ENCODE results near the gene S100G. TPM values are rescaled to one million over a fixed set of nuclear protein-coding genes. Genes with fewer than 3 reads are reported as not detected.

The S100G gene
- polyA plus RNA-seq, 3 donors, result not detected

DNA sequence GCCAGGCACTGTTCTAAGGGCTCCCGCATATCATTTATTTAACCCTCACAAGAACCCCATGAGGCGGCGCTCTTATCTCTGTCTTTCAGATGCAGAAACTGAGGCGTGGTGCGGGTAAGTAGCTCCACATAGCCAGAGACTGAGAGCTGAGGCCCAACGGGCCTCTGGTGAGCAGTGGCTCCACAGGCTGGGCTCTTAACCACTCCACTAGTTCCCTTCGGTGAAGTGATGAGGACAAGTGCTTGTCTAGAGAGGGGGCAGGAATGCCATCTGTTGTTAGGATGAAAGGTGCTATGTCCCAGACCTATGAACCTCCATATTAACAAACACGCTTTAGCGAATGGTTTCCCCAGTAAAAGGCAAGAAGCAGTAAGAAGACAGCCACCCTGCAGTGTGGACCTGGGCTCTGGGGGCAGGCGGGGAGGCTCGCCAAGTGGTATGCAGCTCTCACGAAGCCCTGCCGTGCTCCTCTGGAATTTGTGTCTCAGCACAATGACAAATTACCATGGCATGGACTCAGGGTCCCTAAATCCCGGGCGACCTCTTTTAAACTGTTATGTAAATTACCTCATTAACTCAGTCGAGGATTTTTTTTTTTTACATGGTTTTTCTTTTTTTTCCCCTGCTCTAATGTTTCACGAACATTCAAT is 20.9 kb upstream of the S100G start:
- intact Hi-C loops (cut with micrococcal nuclease), result no loop called here
- Histone ChIP-seq H4K20me1 (ENCODE audit: insufficient read depth, low read length) (no peaks in the 10 kb centered on the region), H3K27ac (ENCODE audit: low read depth in 1 of 2, low read length in 2 of 2) (no peak overlapping the region), H3K79me2 (ENCODE audit: insufficient read depth, low read length) (no peaks in the 10 kb centered on the region), H3K4me2 (replicated peaks; ENCODE audit: extremely low read depth, low read length, poor library complexity, severe bottlenecking) (no peak overlapping the region), H3K9ac (ENCODE audit: insufficient read depth, low read length, poor library complexity, severe bottlenecking) (no peak overlapping the region), H3K9me3 (replicated peaks in 1 of 2; ENCODE audit: control insufficient read depth in 1 of 2, insufficient read depth in 1 of 2, low read length in 2 of 2) (no peaks in the 10 kb centered on the region), H2AFZ (ENCODE audit: insufficient read depth, low read depth, low read length, poor library complexity, severe bottlenecking) (no peak overlapping the region), H3K27me3 (ENCODE audit: control insufficient read depth in 2 of 2, insufficient read depth in 2 of 2, low read length in 2 of 2) (peaks cover 0 to 3% of the 10 kb centered on the region in 2 donors), H3K4me1 (ENCODE audit: control insufficient read depth in 1 of 2, insufficient read depth in 2 of 2, low read length in 2 of 2) (no peaks in the 10 kb centered on the region), H3K4me3 (replicated peaks in 1 of 3; ENCODE audit: low read depth in 2 of 3, low read length in 3 of 3) (no peak overlapping the region), H3K36me3 (replicated peaks in 1 of 2; ENCODE audit: control insufficient read depth in 1 of 2, insufficient read depth in 2 of 2, low read length in 2 of 2) (no peaks in the 10 kb centered on the region)
- H3K27ac Mint-ChIP-seq, result no peak overlapping the region
- H3K4me3 Mint-ChIP-seq, result no peak overlapping the region
- 97% methylated on average over 7 of the region's 17 CpGs for WGBS (ENCODE audit: insufficient coverage)
- no peaks in the 10 kb centered on the region for H3K4me1 Mint-ChIP-seq
- DNase-seq, result no peak
- peaks cover 0 to 2% (median 0%) of the 10 kb centered on the region in 7 donors for H3K9me3 Mint-ChIP-seq
- TF ChIP-seq, protein P1, sequence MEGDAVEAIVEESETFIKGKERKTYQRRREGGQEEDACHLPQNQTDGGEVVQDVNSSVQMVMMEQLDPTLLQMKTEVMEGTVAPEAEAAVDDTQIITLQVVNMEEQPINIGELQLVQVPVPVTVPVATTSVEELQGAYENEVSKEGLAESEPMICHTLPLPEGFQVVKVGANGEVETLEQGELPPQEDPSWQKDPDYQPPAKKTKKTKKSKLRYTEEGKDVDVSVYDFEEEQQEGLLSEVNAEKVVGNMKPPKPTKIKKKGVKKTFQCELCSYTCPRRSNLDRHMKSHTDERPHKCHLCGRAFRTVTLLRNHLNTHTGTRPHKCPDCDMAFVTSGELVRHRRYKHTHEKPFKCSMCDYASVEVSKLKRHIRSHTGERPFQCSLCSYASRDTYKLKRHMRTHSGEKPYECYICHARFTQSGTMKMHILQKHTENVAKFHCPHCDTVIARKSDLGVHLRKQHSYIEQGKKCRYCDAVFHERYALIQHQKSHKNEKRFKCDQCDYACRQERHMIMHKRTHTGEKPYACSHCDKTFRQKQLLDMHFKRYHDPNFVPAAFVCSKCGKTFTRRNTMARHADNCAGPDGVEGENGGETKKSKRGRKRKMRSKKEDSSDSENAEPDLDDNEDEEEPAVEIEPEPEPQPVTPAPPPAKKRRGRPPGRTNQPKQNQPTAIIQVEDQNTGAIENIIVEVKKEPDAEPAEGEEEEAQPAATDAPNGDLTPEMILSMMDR (IDR thresholded peaks at IDR 0.05), result no peak
- peaks cover 3 to 9% of the 10 kb centered on the region in 2 donors for H3K36me3 Mint-ChIP-seq
- H3K27me3 Mint-ChIP-seq (ENCODE audit: low read depth in 3 of 3), result peaks cover 0 to 20% (median 0%) of the 10 kb centered on the region in 3 donors

DNA sequence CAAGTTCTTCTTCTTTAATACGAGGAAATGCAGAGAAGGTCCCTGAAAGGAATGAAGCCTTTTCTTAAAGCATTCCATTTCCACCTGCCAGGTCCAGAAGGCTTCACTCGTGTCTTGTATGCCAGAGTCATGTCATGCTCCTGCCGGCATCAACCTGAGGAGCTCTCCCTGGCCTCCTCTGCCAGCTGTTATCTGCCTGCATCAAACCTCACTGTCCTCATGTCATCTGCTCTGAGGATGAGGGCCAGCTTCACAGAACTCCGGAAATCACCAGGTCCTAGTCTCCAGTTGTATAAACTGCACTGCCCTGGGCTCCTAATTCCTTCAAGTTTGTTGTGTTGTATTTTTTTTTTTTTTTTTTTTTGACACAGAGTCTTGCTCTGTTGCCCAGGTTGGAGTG is 20.0 kb upstream of the S100G start:
- peaks cover 0 to 2% (median 0%) of the 10 kb centered on the region in 7 donors for H3K9me3 Mint-ChIP-seq
- no peak overlapping the region for H3K4me2 ChIP-seq (replicated peaks; ENCODE audit: extremely low read depth, low read length, poor library complexity, severe bottlenecking)
- H4K20me1 ChIP-seq (ENCODE audit: insufficient read depth, low read length), result no peaks in the 10 kb centered on the region
- no peak overlapping the region for H3K27ac Mint-ChIP-seq
- H2AFZ ChIP-seq (ENCODE audit: insufficient read depth, low read depth, low read length, poor library complexity, severe bottlenecking), result no peak overlapping the region
- 93% methylated on average over 3 of the region's 4 CpGs for WGBS (ENCODE audit: insufficient coverage)
- H3K4me3 ChIP-seq (replicated peaks in 1 of 3; ENCODE audit: low read depth in 2 of 3, low read length in 3 of 3), result no peak overlapping the region
- no peaks in the 10 kb centered on the region for H3K4me1 ChIP-seq (ENCODE audit: control insufficient read depth in 1 of 2, insufficient read depth in 2 of 2, low read length in 2 of 2)
- TF ChIP-seq, protein P1 (IDR thresholded peaks at IDR 0.05), result no peak
- no peak overlapping the region for H3K4me3 Mint-ChIP-seq
- H3K27ac ChIP-seq (ENCODE audit: low read depth in 1 of 2, low read length in 2 of 2), result no peak overlapping the region
- H3K36me3 Mint-ChIP-seq, result peaks cover 3 to 9% of the 10 kb centered on the region in 2 donors
- no peaks in the 10 kb centered on the region for H3K79me2 ChIP-seq (ENCODE audit: insufficient read depth, low read length)
- no peaks in the 10 kb centered on the region for H3K9me3 ChIP-seq (replicated peaks in 1 of 2; ENCODE audit: control insufficient read depth in 1 of 2, insufficient read depth in 1 of 2, low read length in 2 of 2)
- no peaks in the 10 kb centered on the region for H3K4me1 Mint-ChIP-seq
- no peaks in the 10 kb centered on the region for H3K36me3 ChIP-seq (replicated peaks in 1 of 2; ENCODE audit: control insufficient read depth in 1 of 2, insufficient read depth in 2 of 2, low read length in 2 of 2)
- H3K27me3 ChIP-seq (ENCODE audit: control insufficient read depth in 2 of 2, insufficient read depth in 2 of 2, low read length in 2 of 2), result peaks cover 0 to 3% of the 10 kb centered on the region in 2 donors
- H3K27me3 Mint-ChIP-seq (ENCODE audit: low read depth in 3 of 3), result peaks cover 0 to 20% (median 0%) of the 10 kb centered on the region in 3 donors
- no peak overlapping the region for H3K9ac ChIP-seq (ENCODE audit: insufficient read depth, low read length, poor library complexity, severe bottlenecking)
- DNase-seq, result no peak
- intact Hi-C loops (cut with micrococcal nuclease), result no loop called here
